Measurements from ENCODE around the gene DAGLA.

DNA sequence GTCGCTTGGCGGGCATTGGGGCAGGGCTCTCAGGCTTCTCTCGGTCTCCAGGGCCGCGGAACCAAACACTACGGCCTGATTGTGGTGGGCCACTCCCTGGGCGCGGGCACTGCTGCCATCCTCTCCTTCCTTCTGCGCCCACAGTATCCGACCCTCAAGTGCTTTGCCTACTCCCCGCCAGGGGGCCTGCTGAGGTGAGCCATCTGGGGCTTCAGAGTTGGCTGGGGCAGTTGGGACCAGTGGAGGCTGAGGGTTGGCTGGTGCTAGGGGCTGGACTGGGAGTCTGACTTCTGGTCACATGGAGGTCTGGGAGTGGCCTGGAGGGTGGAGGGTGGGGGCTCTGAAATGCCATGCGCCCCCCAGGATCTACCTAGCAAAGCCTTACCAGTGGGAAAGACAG, 56.9 kb downstream of the DAGLA start:
- TF ChIP-seq, protein P1, sequence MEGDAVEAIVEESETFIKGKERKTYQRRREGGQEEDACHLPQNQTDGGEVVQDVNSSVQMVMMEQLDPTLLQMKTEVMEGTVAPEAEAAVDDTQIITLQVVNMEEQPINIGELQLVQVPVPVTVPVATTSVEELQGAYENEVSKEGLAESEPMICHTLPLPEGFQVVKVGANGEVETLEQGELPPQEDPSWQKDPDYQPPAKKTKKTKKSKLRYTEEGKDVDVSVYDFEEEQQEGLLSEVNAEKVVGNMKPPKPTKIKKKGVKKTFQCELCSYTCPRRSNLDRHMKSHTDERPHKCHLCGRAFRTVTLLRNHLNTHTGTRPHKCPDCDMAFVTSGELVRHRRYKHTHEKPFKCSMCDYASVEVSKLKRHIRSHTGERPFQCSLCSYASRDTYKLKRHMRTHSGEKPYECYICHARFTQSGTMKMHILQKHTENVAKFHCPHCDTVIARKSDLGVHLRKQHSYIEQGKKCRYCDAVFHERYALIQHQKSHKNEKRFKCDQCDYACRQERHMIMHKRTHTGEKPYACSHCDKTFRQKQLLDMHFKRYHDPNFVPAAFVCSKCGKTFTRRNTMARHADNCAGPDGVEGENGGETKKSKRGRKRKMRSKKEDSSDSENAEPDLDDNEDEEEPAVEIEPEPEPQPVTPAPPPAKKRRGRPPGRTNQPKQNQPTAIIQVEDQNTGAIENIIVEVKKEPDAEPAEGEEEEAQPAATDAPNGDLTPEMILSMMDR (IDR thresholded peaks at IDR 0.05) = no peak
- TF ChIP-seq POLR2AphosphoS5 (IDR thresholded peaks at IDR 0.05) = no peak
